Hindlimb muscle (tissue), 1 donor: ENCODE results near the gene LRRK1. TPM values are rescaled to one million over a fixed set of nuclear protein-coding genes. Genes with fewer than 3 reads are reported as not detected.

Experiments used
- DNase-seq: peaks from one replicate; pipeline ENCODE4 v3.0.0-alpha.2; 2013
- polyA plus RNA-seq: library from polyadenylated mRNA; unstranded; fragments of 120-200 nt; gene quantifications from one replicate; pipeline ENCODE4 v1.2.1, GENCODE V29; 2013; ENCODE audit not compliant: insufficient read length

Gene LRRK1
- polyA plus RNA-seq, 1 donor = 6.1 TPM

- no peak for DNase-seq
These were observed 104.4 kb downstream of the LRRK1 start for GRCh38 chr15:101023501-101024072.

GRCh38 chr15:101024073-101024695 lies 105.0 kb downstream of the LRRK1 start:
- DNase-seq = peak; percentile 85

- no peak for DNase-seq
These were observed 105.7 kb downstream of the LRRK1 start for GRCh38 chr15:101024706-101025500.

DNA sequence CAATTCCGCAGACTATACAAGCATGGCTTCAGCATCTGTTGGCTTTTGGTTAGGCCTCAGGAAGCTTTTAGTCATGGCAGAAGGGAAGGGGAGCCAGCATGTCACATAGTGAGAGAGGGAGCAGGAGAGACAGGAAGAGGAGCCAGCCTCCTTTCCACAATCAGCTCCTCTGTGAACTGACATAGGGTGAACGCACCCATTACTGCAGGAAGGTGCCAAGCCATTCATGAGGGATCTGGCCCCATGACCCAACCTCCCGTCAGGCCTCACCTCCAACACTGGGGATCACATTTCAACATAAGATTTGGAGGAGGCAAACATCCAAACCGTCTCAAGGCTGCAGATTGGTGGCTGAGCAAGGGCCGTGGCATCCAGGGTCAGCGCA lies 106.3 kb downstream of the LRRK1 start:
- DNase-seq = no peak

- no peak for DNase-seq
These were observed 106.9 kb downstream of the LRRK1 start for GRCh38 chr15:101025896-101026631.

DNA sequence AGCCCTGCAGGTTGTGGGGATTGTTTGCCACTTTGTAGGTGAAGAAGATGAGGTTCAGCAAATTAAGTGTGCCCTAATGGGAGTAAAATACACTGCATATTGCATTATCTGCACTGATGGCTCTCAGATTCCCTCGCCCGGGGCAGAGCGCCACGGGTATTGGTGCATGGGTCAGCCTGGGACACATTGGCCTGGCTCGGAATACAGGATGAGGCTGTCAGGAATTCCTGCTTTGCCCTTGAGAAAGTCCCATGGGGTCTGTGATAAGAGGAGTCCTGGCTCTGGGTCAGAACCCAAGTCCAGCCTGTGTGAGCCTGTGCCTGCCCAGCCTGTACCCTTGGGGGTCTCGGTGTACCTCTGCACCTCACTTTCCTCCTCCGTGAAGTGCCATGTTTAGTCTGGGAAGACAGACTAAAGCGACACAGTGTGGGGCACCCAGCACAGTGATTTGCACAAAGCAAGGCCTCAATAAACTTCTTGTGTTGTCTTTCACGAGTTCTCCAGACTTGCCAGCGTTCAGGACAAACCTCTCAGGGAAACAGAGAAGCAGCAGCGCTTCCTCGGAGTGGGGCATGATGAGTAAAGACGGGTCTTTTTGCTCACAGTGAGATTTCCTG lies 107.6 kb downstream of the LRRK1 start:
- DNase-seq = no peak

DNA sequence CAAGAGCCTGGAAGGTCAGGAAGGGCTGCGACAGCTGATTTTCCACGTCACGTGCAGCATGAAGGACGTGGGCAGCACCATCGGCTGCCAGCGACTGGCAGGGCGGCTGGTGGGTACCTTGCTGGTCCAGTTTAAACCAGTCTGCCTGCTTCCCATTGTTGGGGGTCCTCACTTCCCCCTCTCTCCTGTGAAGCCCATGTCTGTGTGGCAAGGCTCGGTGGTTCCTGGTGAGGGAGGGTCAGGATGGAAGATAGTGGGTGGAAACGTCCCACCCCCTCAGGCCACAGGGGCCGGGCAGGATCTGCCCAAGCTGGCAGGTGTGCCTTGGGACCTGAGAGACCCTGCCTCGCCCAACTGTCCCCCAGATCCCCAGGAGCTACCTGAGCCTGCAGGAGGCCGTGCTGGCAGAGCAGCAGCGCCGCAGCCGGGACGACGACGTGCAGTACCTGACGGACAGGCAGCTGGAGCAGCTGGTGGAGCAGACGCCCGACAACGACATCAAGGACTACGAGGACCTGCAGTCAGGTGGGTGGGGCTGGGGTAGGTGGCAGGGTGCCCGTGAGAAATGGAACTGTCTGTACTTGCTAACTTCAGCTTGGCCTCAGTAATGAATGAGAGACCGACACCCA lies 108.2 kb downstream of the LRRK1 start:
- DNase-seq = no peak

DNA sequence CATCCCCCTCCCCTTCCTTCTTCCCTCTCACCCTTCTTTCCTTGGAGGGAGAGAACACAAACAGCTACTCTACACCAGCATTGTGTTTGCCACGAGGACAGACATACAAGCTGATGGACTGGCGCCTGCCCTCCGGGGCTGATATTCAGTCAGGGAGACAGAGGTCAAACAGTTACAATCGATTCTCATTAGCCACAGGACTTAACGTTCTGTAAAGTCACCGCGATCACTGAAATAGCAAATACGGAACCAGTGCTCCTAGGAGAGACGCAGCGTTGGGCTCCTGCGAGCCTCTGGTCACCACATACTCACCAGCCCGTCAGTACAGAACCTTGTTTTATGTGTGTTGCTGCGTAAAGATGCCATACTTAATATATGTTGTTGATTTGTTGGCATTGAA lies 108.8 kb downstream of the LRRK1 start:
- DNase-seq = no peak

- no peak for DNase-seq
These were observed 109.2 kb downstream of the LRRK1 start for GRCh38 chr15:101028321-101028720.

DNA sequence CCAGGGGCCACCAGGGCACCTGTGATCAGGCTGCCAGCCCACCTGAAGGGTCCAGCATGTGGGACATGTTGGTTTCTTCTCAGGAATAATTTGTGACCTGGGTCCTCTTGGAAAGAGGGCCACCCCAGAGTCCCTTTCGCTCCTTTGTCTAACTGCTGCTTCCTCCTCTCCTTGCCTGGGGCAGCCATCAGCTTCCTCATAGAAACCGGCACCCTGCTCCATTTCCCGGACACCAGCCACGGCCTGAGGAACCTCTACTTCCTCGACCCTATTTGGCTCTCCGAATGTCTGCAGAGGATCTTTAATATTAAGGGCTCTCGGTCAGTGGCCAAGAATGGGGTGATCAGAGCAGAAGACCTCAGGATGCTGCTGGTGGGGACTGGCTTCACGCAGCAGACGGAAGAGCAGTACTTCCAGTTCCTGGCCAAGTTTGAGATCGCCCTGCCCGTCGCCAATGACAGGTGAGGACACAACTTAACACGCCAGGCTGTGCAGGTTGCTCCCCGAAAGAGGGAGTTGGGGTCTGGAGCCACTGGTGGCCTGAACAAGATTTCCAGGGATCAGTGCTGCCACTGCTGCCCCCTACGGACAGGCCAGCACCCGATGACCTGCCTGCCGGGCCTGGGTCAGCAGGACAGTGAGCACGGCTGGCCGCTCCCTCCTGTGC lies 109.7 kb downstream of the LRRK1 start:
- no peak for DNase-seq

DNA sequence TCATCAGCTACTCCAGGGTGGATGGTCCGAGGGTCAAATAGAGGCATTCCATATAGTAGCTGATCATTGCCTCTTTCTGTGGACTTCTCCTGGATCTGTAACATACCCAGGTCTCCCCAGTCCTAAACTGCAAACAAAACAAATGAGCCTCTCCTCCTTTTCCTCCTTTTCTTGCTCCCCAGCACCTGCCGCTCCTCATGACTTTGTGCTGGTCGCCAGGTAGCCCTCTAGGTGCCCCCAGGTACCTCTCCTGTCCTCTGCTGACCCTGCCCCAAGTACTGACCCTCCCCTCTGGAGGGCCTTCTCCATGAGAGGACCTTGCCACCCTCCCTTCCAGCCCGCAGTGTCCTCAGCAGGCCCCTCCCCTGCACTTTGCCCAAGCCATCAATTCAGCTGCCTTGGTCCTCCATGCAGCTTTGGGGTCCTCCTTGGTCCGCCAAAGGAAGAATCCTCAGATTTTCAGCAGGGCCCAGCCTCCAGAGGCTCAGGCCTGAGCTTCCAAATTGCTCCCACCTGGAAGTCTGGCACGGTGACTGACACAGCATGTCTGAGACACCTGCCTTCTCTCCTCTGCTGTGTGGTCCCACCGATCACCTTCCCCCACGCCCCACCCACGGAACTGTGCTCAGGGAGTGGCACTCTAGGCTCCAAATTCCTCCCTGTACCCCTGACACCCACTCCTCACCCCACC lies 111.0 kb downstream of the LRRK1 start:
- no peak for DNase-seq

- DNase-seq = no peak
These were observed 112.1 kb downstream of the LRRK1 start for GRCh38 chr15:101031213-101031612.

GRCh38 chr15:101033801-101034200 lies 114.6 kb downstream of the LRRK1 start:
- DNase-seq = no peak

DNA sequence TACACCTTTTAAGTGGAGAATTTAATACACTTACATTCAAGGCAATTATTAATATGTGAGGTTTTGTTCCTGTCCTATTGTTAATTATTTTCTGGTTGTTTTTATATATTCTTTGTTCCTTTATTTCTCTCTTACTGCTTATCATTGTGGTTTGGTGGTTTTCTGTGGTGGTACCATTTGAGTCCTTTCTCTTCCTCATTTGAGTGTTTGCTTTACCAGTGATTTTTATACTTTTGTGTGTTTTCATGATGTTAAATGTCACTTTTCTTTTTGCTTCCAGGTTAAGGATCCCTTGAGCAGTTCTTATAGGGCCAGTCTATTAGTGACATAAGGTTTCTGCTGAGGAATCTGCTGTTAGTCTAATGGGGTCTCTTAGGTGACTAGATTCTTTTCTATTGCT lies 116.5 kb downstream of the LRRK1 start:
- no peak for DNase-seq

- no peak for DNase-seq
These were observed 117.0 kb downstream of the LRRK1 start for GRCh38 chr15:101036189-101036588.

- no peak for DNase-seq
These were observed 118.1 kb downstream of the LRRK1 start for GRCh38 chr15:101037090-101037830.

GRCh38 chr15:101038327-101039003 lies 119.3 kb downstream of the LRRK1 start:
- DNase-seq = no peak

GRCh38 chr15:101039461-101039860 lies 120.3 kb downstream of the LRRK1 start:
- DNase-seq = no peak

DNA sequence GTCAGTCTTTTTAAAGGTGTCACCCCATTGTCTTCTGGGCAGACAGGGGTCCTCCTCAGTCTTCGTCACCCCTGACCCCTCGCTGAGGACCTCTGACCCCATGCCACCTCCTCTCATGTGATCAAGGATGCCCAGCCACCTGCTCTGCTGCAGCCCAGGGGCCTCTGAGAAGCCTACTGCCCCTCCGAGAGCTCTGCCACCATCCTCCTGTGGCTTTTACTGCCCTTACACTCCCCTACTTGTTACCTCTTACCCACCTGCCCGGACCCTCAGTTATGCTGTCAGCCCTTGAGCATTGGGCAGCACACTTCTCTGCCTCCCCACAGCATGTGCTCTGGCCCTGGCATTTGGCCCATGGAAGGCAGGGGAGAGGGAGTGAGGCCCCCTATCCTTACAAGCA lies 123.2 kb downstream of the LRRK1 start:
- DNase-seq = no peak

GRCh38 chr15:101043011-101043410 lies 123.9 kb downstream of the LRRK1 start:
- DNase-seq = no peak
